Esophagus squamous epithelium (tissue), 5 donors: ENCODE measurements around the gene PIAS4. TPM values are rescaled to one million over a fixed set of nuclear protein-coding genes. Genes with fewer than 3 reads are reported as not detected.

Source experiments
- DNase-seq: peaks from one replicate; lab custom pipeline; 2025; lab: John Stamatoyannopoulos, UW
- H3K27ac ChIP-seq, 4 donors: fragments of 200-600 bp; sonication (generic); one replicate each; pipeline ENCODE4 v1.5.1; 2016 to 2019; ENCODE audit warnings: mild to moderate bottlenecking in 1 of 4
- H3K27me3 ChIP-seq, 4 donors: fragments of 200-600 bp; sonication (generic); 1 replicate in 3 of 4; 2 replicates in 1 of 4; pipeline versions ENCODE4 v1.5.1 to v1.6.0; 2017 to 2021; ENCODE audit warnings: antibody characterized with exemption in 1 of 4
- H3K36me3 ChIP-seq, 3 donors: fragments of 200-600 bp; sonication (generic); one replicate each; pipeline ENCODE4 v1.5.1; 2016 to 2019
- H3K4me1 ChIP-seq, 3 donors: fragments of 200-600 bp; sonication (generic); one replicate each; pipeline ENCODE4 v1.5.1; 2017 to 2019
- H3K4me3 ChIP-seq, 4 donors: fragments of 200-600 bp; sonication (generic); 1 replicate in 3 of 4; 2 replicates in 1 of 4; pipeline ENCODE4 v1.5.1; 2016 to 2019; ENCODE audit warnings: mild to moderate bottlenecking in 2 of 4, moderate library complexity in 1 of 4
- H3K9me3 ChIP-seq, 3 donors: fragments of 200-600 bp; sonication (generic); one replicate each; pipeline ENCODE4 v1.5.1; 2016 to 2019
- POLR2A ChIP-seq, 4 donors: fragments of 450-650 bp; IDR thresholded peaks; one replicate each; pipeline ENCODE4 v1.6.1; 2017; ENCODE audit warnings: antibody characterized with exemption in 4 of 4, mild to moderate bottlenecking in 4 of 4, moderate library complexity in 3 of 4
- WGBS, 2 donors: methylation state at CpG; one replicate each; pipeline ENCODE4 v1.1.5; 2018; 5-methylcytosine and 5-hydroxymethylcytosine counted together
- intact Hi-C: fragments of 100-400 bp; cut with DNase I; formaldehyde crosslinking; loops from one replicate; pipeline ENCODE4 v1.15.0; 2022
- total RNA-seq, 4 donors: library from RNA; depleted of rRNA; stranded (reverse); fragments of >200 nt; gene quantifications; one replicate each; pipeline ENCODE4 v1.1.0, GENCODE V29; 2016
- TF ChIP-seq, protein P1 (sequence below), 6 experiments: fragments of 450-650 bp in 4 of 6; fragments of 200-600 bp in 2 of 6; sonication (generic) in 2 of 6; IDR thresholded peaks; one replicate each; pipeline ENCODE4 v1.5.1; 2016 to 2019; ENCODE audit warnings: antibody characterized with exemption in 6 of 6, mild to moderate bottlenecking in 4 of 6, moderate library complexity in 4 of 6
- donor health status: DM: yes; HTN: yes; CAD: no.

PIAS4 gene
- total RNA-seq, 4 donors from 2014 or later: 11.4 to 15.1 (median 13.0) TPM

- Histone ChIP-seq H3K36me3 (peaks cover 18 to 87% (median 22%) of the 10 kb centered on the region in 3 donors), H3K27me3 (no peaks in the 10 kb centered on the region), H3K4me3 (peak overlapping the region in 1 of 4 donors; percentile 28), H3K4me1 (peaks cover 17 to 68% (median 23%) of the 10 kb centered on the region in 3 donors), H3K9me3 (no peaks in the 10 kb centered on the region), H3K27ac (peak overlapping the region in 3 of 4 donors; percentile 25 to 54 (median 51))
- no peak for TF ChIP-seq POLR2A (IDR thresholded peaks at IDR 0.05)
- TF ChIP-seq, protein P1, sequence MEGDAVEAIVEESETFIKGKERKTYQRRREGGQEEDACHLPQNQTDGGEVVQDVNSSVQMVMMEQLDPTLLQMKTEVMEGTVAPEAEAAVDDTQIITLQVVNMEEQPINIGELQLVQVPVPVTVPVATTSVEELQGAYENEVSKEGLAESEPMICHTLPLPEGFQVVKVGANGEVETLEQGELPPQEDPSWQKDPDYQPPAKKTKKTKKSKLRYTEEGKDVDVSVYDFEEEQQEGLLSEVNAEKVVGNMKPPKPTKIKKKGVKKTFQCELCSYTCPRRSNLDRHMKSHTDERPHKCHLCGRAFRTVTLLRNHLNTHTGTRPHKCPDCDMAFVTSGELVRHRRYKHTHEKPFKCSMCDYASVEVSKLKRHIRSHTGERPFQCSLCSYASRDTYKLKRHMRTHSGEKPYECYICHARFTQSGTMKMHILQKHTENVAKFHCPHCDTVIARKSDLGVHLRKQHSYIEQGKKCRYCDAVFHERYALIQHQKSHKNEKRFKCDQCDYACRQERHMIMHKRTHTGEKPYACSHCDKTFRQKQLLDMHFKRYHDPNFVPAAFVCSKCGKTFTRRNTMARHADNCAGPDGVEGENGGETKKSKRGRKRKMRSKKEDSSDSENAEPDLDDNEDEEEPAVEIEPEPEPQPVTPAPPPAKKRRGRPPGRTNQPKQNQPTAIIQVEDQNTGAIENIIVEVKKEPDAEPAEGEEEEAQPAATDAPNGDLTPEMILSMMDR (IDR thresholded peaks at IDR 0.05): no peak
- DNase-seq: no peak
- intact Hi-C loops: no loop called here
- 58 to 61% methylated on average over 5 to 6 of the region's 25 CpGs for WGBS, 2 donors
Observed at GRCh38 chr19:4014541-4015491, 7.3 kb downstream of the PIAS4 start.

DNA sequence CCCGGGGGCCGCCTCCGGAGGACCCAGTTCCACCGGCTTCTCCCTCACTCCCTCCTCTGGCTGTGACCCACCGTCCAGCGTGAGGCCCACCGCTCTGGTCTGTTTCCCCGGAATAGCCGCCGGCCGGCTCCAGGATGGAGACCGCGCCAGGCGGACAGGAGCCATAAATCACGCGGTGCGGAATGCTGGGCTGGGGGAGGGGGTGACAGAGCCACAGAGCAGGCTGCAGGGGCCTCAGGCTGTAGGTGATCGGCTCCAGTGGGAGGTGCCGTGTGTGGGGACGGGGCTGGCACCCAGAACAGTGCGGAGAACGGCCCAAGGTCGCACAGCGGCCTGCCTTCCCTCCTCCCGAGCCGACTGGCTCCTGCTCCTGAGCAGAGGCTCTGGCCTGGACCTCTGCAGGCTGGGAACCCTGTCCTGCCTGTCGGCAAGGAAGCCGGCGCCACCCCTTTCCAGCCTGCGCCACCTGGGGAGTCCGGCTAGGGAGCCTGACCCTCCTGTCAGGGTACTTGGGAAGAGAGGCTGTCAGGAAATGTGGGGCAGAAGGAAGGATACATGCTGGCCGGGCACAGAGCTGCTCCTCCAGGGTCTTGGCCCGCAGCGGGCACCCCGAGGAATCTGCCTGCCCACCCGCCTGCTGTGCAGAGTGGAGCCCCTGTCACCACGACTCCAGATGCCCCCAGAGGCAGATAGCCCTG lies 8.3 kb downstream of the PIAS4 start:
- peaks cover 18 to 82% (median 22%) of the 10 kb centered on the region in 3 donors for H3K36me3 ChIP-seq
- intact Hi-C loops: no loop called here
- peaks cover 9 to 63% (median 13%) of the 10 kb centered on the region in 3 donors for H3K4me1 ChIP-seq
- peak overlapping the region in 3 of 4 donors; percentile 25 to 54 (median 51) for H3K27ac ChIP-seq
- H3K27me3 ChIP-seq: no peaks in the 10 kb centered on the region
- WGBS, 2 donors: 47 to 80% methylated on average over 3 to 12 of the region's 37 CpGs
- peak overlapping the region in 1 of 4 donors; percentile 28 for H3K4me3 ChIP-seq
- H3K9me3 ChIP-seq: no peaks in the 10 kb centered on the region
- DNase-seq: no peak
- no peak for TF ChIP-seq POLR2A (IDR thresholded peaks at IDR 0.05)
- TF ChIP-seq, protein P1 (IDR thresholded peaks at IDR 0.05): no peak

GRCh38 chr19:4016486-4016885 lies 8.9 kb downstream of the PIAS4 start:
- peaks cover 4 to 56% (median 12%) of the 10 kb centered on the region in 3 donors for H3K4me1 ChIP-seq
- peaks cover 18 to 78% (median 22%) of the 10 kb centered on the region in 3 donors for H3K36me3 ChIP-seq
- H3K27me3 ChIP-seq: no peaks in the 10 kb centered on the region
- 89 to 92% methylated on average over 8 to 9 of the region's 12 CpGs for WGBS, 2 donors
- H3K4me3 ChIP-seq: no peak overlapping the region
- intact Hi-C loops: no loop called here
- H3K9me3 ChIP-seq: no peaks in the 10 kb centered on the region
- DNase-seq: no peak
- H3K27ac ChIP-seq: peak overlapping the region in 2 of 4 donors; percentile 51 to 54
- TF ChIP-seq, protein P1 (IDR thresholded peaks at IDR 0.05): no peak
- no peak for TF ChIP-seq POLR2A (IDR thresholded peaks at IDR 0.05)

GRCh38 chr19:4016903-4017638 lies 9.5 kb downstream of the PIAS4 start:
- H3K36me3 ChIP-seq: peaks cover 18 to 77% (median 22%) of the 10 kb centered on the region in 3 donors
- no peaks in the 10 kb centered on the region for H3K9me3 ChIP-seq
- H3K4me3 ChIP-seq: no peak overlapping the region
- no peaks in the 10 kb centered on the region for H3K27me3 ChIP-seq
- H3K27ac ChIP-seq: no peak overlapping the region
- no peak for DNase-seq
- WGBS, 2 donors: 86 to 91% methylated on average over 6 to 9 of the region's 15 CpGs
- no peak for TF ChIP-seq POLR2A (IDR thresholded peaks at IDR 0.05)
- TF ChIP-seq, protein P1 (IDR thresholded peaks at IDR 0.05): no peak
- peaks cover 4 to 54% (median 12%) of the 10 kb centered on the region in 3 donors for H3K4me1 ChIP-seq
- intact Hi-C loops: no loop called here
